Pulmonary artery endothelial cell (primary cell): Measurements from ENCODE around the gene DSTYK. TPM values are rescaled to one million over a fixed set of nuclear protein-coding genes. Genes with fewer than 3 reads are reported as not detected.
"Not testable (repeated sequence)": the region's sequence is repeated elsewhere in the genome, so short reads cannot be mapped to it uniquely, and the experiment has no call there.

Source experiments
- DNase-seq: peaks from one replicate; pipeline ENCODE4 v3.0.0-alpha.2; 2011; ENCODE audit warnings: low read depth, low spot score
- total RNA-seq: library from RNA; depleted of rRNA; stranded (reverse); fragments of >200 nt; gene quantifications from 2 replicates; pipeline ENCODE4 v1.2.3, GENCODE V29; 2014

DSTYK gene
- total RNA-seq, 1 donor from 2014 or later, result 11.1 TPM

DNA sequence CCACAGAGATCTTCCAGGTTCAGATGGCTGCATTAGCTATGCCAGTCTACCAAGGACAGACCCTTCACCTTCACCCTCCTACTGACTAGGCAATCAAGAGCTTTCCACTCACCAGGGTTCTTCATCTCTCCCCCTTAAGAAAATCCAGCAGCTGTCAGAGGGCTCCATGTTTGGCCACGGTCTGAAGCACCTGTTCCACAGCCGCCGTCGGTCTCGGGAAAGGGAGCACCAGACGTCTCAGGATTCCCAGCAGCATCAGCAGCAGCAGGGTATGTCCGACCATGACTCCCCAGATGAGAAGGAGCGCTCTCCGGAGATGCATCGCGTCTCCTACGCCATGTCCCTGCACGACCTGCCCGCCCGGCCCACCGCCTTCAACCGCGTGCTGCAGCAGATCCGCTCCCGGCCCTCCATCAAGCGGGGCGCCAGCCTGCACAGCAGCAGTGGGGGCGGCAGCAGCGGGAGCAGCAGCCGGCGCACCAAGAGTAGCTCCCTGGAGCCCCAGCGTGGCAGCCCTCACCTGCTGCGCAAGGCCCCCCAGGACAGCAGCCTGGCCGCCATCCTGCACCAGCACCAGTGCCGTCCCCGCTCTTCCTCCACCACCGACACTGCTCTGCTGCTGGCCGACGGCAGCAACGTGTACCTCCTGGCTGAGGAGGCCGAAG lies 30.0 kb upstream of the DSTYK start:
- no peak for DNase-seq

DNA sequence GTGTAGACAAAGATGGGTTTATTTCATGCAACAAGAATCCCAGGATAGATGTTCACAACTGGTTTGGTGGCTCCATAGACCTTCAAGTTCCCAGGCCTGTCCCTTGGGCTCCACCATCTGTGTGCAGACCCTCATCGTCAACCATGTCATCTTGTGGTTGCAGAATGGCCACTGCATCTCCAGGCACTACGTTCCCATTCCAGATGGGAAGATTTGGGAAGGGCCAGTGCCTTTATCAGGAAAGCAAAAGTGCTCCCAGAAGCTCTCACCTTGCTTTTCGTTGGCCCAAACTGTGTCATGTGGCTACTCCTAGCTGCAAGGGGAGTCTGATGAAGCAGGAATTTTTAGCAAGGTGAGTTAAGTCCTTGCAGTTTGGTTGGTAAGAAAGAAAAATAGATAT lies 29.1 kb upstream of the DSTYK start:
- DNase-seq, result no peak

DNA sequence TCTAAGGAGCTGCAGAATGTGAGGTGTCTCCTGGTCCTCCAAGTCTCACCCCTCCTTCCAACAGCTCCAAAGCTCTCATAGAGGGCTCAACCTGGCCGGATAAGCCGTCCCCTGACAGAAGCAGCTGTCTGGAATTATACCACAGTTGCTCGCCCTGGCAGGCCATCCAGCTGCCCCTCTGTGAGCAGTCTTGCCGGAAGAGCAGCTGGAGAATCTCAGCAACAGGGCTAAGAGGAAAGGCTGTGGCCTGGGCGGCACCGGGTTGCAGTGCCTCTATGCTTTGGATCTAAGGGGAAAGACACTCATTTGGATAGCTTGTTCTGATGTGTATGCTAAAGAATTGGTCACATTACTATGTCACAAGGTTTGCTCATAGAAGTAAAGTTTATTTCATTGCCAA lies 28.6 kb upstream of the DSTYK start:
- no peak for DNase-seq

DNA sequence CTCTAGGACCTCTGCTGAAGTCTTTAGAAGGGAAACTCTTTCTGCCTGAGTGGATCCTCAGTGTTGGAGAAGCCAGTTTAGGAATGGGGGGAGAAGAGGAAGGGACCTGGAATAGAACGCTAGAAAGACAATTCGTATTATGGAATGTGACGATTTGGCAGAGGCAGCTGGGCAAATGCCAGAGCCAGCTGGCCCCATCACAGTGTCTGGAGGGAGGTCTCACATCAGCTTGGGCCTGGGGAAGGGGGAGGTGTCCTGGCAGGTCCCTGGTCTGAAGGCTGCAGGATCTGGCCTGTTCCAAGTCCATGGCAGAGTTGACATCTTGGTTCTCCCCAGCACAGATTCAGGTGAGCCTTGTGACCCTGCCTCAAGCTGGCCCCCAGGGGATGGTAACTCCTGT lies 27.6 kb upstream of the DSTYK start:
- no peak for DNase-seq

DNA sequence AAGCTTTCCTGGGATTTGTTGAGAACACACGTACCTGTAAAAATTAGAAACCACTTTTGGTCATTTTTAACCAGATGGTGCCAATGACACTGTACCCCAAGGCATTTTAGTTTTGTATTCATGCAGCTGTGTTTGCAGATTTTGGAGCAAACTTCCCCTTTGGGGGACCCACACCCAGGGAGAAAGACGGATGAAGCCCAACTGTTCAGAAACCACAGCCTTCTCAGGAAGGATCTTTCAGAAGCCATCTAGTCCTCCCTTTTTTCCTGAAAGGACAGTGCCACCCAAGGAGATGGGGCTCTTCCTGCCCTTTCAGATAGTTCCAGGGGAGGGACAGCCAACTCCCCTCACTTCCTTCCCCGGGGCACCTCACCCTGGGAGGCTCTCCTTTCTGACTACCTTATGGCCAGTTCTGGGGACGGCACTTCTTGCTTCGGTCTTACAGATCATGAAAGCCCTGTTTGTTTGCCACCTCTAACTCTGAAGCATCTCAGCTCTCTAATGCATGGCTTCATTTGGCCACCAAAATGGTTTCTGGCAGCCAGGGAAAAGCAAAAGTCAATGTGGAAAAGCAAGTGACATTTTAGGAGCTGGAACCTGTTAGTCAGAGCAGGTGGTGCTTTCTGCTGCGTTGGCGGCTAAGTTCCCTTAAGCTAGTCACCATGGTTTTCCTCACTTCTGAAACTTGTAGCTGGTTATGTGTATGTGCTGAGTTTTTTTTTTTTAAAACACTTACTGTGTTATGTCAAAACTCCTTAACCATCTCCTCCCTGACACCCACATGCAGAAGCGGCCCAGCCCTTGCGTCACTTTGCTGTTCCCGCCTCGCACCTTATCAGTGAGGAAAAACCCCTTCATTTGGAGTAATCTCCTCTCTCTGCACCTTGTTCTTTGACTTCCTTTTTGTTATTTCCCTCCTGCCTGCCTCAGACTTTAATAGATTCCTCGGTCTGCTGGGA lies 26.3 kb upstream of the DSTYK start:
- DNase-seq, result no peak

DNA sequence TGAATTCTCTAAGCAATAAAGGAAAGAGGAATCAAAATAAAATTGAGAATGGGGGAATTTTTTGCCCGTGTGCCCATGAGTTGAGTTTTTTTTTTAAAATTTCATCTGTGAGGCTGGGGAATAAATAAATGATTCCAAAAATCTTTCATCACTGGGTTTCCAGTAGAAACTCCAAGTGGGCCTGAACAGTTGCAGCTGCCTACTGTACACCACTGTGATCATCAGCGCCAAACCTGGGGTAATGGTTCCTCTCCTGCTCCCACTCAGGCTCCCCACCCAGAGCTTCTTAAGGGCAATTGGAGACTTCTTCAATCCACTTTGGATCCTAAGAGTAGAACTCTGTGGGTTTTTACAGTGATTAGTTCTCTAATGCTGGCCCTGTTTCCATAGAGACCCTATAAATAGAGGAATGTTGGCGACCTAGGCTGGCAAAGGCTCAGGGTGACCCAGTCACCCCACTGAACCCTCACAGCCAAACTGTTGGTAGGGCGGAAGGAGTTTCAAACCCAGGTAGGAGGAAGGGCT lies 25.5 kb upstream of the DSTYK start:
- no peak for DNase-seq

DNA sequence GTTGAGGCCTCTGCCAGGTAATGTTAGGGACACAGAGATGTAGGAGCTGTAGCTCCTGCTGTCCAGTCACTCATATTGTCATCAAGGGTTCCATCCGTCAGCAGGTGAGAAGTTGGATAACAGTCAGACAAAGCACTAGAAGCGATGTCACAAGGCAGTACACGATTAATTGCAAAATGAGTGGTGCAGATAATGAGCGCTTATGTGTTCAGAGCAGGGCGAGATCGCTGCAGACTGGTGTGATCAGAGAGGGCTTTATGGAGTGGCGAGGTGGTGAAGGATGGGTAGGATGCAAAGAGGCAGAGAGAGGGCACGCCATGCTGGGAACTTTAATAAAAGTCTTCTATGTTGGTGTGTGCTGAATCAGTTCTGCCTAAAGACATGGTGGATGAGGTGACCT lies 25.0 kb upstream of the DSTYK start:
- no peak for DNase-seq

DNA sequence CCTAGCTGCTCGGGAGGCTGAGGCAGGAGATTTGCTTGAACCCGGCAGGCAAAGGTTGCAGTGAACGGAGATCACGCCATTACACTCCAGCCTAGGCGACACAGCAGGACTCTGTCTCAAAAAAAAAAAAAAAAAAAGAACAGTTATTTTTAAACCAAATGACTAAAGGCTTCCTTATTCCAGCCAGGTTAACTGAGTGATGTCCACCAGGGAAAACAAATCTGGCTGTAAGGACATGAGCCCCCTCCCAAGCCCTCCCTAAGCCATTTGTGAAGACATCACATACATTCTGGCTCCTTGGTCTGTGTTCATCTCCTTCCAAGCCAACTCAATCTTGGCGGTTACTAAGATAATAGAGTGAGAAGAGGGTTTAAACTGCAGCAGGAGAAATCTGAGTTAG lies 24.4 kb upstream of the DSTYK start:
- no peak for DNase-seq

DNA sequence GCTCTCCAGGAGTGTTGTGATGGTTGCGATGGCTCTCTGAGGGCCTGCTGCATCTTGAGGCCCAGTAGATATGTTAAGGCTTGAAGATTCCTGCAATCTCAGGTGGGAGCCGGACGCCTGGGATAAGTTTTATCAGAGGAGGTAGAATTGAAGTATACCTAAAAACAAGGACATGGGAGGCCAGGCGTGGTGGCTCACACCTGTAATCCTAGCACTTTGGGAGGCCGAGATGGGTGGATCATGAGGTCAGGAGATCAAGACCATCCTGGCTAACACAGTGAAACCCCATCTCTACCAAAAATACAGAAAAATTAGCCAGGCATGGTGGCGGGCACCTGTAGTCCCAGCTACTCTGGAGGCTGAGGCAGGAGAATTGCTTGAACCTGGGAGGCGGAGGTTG lies 22.5 kb upstream of the DSTYK start:
- not testable (repeated sequence) for DNase-seq

DNA sequence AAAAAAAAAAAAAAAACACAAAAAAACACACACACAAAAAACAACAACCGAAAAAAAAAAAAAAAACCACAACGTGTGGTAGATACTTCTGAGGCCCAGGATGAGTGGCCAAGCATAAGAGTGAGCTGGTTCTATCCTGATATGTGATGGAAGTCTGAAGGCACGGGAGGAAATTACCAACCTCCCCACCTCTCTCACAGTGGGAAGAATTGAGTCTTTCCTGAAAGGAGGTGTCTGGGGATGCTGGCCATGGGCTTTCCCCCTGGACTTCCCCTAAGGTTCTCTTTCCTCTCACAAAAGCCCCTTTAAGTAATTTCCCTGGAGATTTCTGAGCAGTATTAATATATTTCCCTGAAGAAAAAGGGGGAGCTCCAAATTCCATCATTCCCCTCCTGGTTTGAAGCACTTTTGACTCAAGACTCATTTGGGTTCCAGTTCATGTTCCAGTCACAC lies 21.5 kb upstream of the DSTYK start:
- DNase-seq, result no peak

DNA sequence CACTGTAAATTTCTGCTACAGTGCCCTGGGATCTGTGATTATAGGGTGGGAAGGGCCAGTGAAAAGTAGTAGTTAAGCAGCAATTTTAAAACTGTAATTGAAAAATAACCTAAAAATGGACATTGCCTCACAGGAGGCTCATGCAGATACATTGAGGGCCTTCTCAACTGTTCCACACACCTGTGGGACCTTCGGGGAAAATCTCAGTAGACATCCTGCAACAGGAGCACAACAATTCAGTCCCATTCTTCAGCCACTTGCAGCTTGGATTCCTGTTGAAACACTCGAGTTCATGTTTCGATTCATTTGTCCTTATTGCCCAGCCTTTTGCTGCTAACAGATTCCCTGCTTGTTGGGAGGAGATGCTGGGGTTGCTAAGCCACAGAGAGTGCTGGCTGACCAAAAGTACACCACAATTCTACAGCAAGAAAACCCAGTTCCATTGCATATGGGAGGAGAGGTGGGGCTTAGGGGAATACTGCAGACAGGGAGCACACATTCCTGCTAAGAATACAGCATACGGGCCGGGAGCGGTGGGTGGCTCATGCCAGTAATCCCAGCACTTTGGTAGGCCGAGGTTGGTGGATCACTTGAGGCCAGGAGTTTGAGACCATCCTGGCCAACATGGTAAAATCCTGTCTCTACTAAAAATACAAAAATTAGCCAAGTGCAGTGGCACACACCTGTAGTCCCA lies 20.8 kb upstream of the DSTYK start:
- DNase-seq, result no peak

DNA sequence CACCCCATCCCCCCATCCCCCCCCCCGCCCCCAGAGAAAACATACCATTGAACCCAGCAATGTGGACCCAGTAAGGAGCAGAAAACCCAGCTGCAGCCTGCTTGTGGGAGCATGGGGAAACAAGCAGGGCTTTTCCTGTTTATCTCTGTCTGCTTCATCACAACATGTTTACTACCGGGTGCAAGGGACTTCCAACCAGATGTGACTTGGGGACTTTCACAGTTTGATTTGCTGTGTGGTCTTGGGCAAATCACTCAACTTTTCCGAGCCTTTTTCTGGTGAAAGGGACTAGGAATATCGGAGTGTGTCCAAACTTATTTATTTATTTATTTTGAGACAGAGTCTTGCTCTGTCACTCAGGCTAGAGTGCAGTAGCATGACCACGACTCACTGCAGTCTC lies 19.5 kb upstream of the DSTYK start:
- DNase-seq, result no peak

DNA sequence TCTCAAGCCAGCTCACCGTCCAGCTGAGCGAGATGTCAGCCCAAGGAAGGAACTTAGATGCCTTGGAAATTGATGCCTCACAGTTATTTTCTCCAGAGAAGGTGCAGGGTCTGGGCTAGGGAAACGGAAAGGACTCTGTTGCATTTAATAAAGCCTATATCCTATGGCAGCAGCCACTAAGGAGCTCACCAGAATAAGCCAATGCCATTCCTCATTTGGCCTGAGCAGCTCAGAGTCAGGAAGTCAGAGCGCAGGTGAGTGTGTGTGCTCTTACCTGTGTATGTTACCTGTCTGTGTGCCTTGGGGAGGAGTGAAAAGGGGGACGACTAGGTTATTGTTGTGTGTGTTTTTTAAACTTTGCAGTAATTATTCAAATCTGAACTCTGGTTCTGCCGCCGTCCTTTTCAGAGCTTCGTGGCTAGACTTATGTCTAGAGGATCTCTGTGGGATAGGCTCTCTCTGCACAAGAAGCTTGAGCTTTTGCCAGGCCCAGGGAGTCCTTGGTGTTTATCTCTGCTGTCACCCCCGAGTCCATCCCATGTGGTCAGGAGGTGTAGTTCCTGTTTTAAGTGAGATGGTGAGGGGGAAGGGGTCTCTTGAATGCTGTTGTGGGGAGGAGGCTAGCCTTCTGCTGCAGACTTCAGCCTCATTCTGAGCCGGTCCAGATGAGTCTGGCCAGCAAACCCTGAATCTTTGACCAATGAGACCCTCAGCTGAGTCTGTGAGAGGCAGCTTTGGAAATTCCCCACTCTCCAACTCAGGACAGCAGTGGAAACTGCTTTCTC lies 18.6 kb upstream of the DSTYK start:
- DNase-seq, result no peak

DNA sequence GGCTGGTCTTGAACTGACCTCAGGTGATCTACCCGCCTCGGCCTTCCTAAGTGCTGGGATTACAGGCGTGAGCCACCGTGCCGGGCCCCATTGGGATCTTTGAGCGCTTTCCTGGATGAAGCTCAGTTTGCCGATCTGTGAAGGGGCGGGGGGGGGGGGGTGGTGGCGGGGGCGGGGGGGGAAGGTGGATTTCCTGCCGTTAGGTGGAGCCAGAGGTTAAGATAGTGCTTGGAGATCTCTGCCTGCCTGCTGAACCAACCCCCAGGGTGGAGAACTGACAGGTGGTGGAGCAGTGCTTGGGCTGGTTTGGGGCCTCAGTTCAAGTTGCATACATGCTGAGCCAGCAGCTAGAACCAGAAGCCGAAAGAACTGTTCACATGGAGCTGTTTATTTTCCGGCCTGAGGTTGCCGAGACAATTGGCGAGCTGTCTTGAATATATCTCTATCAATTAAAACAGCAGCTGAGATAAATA lies 17.9 kb upstream of the DSTYK start:
- no peak for DNase-seq

DNA sequence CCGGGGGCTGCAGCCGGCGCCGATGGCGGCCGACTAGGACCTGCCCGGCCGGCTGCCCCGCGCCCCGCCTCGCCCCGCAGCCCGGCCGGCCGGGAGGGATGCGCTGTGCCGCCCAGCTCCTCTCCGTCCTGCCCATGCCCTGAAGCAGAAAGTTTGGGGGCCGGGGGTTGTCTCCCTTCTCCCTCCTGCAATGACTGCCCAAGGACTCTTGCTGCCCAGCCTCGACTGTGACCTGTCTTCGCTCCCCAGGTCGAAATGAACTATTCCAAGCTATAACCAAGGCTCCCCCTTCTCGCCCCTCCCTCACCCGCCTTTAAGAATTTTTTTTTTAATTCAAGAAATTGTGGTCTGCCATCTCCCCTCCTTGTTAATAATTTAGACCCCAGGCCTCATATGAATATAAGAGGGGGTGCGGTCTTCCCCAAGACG lies 16.6 kb upstream of the DSTYK start:
- no peak for DNase-seq

DNA sequence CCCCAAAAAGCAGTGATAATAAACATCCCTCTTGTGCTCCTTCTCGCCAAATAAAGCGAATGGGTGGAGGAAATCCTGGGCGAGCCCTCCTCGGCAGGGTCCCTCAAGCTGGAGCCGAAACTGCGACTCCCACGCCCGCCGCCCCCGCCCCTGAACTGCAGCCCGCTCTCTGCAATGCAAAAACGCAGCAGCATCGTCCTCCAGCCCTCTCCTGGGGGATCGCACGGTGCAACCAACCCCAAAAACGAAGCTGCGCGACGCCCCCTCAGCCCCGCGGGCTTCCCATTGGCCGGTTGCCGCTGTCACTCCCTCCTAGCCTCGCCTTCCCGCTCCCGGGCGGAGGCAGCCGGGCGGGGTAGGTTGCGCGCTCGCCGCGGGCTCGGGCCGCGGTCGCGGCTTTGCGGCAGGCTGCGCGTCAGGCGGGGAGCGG lies 16.1 kb upstream of the DSTYK start, which contains the start of gene TMCC2:
TMCC2 (plus strand) TSS at position 363 of the 430 bp plus-strand sequence. CDS start 619 bp downstream, outside the sequence.
- DNase-seq, result peak; percentile 40

DNA sequence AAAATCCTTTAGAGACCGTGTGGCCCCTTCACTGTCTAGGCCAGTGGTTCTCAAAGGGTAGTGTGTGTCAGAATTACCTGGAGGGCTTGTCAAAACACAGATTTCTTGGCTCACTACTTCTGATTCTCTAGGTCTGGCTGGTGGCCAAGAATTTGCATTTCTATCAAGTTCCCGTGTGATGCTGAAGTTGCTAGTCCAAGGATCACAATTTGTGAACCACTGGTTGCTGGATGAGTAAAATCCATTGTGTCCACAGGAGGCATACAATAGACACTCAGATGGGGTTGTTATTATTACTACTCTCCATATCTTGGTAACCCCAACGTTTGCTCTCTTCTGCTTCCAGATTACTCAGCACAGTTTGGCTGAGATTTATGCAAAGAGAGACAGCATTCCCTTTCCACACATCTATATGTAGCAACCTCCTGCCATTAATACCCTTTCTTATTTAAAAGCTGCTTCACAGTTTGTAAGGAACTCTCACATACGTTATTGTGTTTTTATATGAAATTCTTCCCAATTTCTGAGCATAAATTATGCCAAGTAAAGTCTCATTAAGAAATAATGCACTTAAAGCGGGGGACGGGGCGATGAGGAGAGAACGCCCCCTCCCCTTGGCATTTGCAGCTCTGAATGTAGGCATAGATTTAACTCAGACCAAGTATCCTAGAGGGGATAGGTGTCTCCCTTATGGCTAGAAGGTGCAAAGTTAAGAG lies 15.5 kb upstream of the DSTYK start:
- DNase-seq, result no peak

DNA sequence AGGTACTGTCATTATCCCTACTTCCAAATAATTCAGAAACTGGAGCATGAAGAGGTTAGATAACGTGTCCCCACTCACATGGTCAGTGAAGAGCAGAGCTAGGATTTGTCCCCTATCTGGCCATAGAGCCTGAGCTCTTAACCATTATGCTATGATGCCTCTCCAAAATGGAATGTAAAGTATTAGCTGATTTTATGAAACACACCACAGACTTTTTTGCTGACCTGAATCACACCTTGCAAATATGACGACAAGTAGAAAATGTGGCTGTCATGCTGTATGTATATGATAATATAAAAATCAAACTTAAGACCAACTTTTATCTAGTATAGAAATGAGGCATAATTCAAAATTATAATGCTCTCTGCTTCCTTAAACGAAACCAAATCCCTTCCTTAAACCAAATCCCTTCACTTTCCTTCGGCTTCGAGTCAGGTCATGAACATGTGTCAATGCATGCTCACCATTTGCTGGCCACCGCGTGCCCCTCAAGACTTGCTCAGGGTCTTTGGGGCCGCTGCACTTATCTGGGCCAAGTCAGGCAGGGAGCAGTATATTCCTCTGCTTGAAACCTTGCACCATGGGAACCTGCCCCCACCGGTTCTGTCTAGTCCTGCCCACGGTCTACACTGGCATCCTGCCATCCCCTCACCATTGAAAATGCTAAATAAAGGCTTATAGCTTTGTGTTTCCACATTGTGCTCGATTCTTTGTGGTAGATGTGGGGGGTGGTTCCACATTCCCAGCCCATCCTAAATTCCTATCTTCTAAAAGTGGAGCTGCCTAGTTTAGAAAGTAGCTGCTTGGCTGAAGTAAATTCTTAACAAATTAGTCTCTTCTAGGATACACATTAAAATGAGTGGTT lies 14.6 kb upstream of the DSTYK start:
- DNase-seq, result no peak

DNA sequence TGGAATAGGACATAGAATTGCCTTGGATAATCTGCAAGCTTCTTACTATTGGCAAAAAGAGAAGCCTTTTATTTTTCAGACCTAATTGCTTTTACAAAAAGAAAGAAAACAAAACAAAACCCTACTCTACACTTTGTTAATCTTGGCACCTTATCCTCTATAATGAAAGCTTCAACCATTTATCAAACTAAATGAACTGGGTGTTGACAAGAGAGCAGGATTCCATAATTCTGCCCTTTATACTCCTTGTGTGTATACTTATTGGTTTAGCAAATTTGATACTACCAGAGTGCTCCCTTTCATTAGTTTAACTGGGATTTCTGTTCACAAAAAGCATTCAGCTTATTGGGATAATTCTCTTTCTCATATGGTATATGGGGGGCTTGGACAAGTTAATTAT lies 13.2 kb upstream of the DSTYK start:
- no peak for DNase-seq
